ENCODE data around the gene FCSK. TPM values are rescaled to one million over a fixed set of nuclear protein-coding genes. Genes with fewer than 3 reads are reported as not detected.

The FCSK gene
- total and polyA plus RNA-seq, 2 of the 8 experiments (the other 6 are each of a cell fraction or from before 2014, with no cell fraction given) = 4.6 to 5.1 TPM

DNA sequence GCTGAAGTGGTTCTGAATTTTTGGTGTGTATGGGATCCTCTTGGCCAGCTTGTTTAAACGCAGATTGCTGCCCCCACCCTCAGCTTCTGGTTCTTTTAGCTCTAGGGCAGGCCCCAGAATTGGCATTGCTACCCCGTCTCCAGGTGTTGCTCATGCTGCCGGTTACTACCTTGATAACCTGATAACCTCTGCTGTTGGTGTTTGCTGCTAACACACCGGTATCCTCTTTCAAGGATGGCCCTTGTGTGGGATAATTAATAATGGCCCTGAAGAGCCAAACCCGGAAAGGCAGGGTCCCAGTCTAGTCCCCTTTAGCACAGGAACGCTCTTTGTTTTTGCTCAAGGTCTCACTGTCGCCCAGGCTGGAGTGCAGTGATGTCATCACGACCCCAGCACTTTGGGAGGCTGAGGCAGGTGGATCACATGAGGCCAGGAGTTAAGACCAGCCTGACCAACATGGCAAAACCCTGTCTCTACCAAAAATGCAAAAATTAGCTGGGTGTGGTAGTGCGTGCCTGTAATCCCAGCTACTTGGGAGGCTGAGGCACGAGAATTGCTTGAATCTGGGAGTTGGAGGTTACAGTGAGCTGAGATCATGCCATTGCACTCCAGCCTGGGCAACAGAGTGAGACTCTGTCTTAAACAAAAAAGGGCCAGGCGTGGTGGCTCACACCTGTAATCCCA, 14.2 kb upstream of the FCSK start:
- H3K4me3 ChIP-seq (ENCODE audit: extremely low read depth in 1 of 4, insufficient read depth in 2 of 4, low read depth in 3 of 4, low read length in 4 of 4) = peak overlapping the region in 3 of 4 experiments; percentile 76 to 92 (median 78); a peak in 5 of 8 replicates

More for the DNA sequence above, 14.2 kb upstream of the FCSK start:
- 88% methylated on average over 11 of the region's 11 CpGs; no CpG with 5 or more reads in 1 of the 2 experiments for WGBS, 2 experiments (ENCODE audit: extremely low coverage in 1 of 2, insufficient coverage in 1 of 2, insufficient read length in 1 of 2, insufficient replicate concordance in 2 of 2, low coverage in 1 of 2, low lambda C conversion rate in 2 of 2, missing lambda C conversion rate in 1 of 2)
- H3K56ac ChIP-seq (replicated peaks; ENCODE audit: insufficient read length, low read depth, low read length) = no peak overlapping the region
- no peaks in the 10 kb centered on the region for H4K20me1 ChIP-seq (replicated peaks in 1 of 2; ENCODE audit: control insufficient read depth in 1 of 2, insufficient read depth in 2 of 2, low read length in 2 of 2)
- H2AK5ac ChIP-seq (ENCODE audit: low read depth, low read length) = no peak overlapping the region; the same call in 1 of the 2 replicates
- H2AFZ ChIP-seq (ENCODE audit: low read length) = 0 out of 2 replicates have a peak overlapping the region, but pooled peaks have one; percentile 95
- FAIRE-seq (no peak), DNase-seq (ENCODE audit: low read depth in 1 of 2, low spot score in 2 of 2) (no peak)
- H3K23ac ChIP-seq (ENCODE audit: insufficient read length) = no peak overlapping the region
- no peaks in the 10 kb centered on the region for H3K9me3 ChIP-seq (ENCODE audit: insufficient read depth in 2 of 2, low read depth in 1 of 2, low read length in 1 of 2)
- ChIA-PET POLR2A (ENCODE audit: partially characterized antibody) (interaction anchor here (0.7 to 3.6 kb wide), 7 partner anchors 12 to 94 kb away, joined by 3 to 22 read pairs (median 4); partner anchors contain the start of genes DDX19A and FCSK), CTCF (ENCODE audit: partially characterized antibody) (interaction anchor here (0.6 to 4.2 kb wide), 7 partner anchors 9 to 46 kb away, joined by 3 to 37 read pairs (median 4); partner anchors contain the start of gene FCSK)
- H2BK120ac ChIP-seq (replicated peaks; ENCODE audit: low read depth, low read length) = no peak overlapping the region
- no peak overlapping the region for H2BK20ac ChIP-seq (ENCODE audit: low read length)
- peak overlapping the region in 1 of 4 experiments; percentile 31; a peak in 1 of 7 replicates for H3K9ac ChIP-seq (replicated peaks in 1 of 4; ENCODE audit: extremely low read depth in 1 of 4, low read depth in 3 of 4, low read length in 3 of 4)
- H3K79me2 ChIP-seq (ENCODE audit: control insufficient read depth in 1 of 2, insufficient read depth in 2 of 2, low read length in 2 of 2) = peaks cover 0 to 24% of the 10 kb centered on the region in 2 experiments; a peak in 2 of 4 replicates
- 0 out of 2 replicates have a peak, but pooled peaks cover 7% of the 10 kb centered on the region for H3K79me1 ChIP-seq (ENCODE audit: low read depth, low read length)
- H3K27me3 ChIP-seq (replicated peaks in 1 of 4; ENCODE audit: control insufficient read depth in 3 of 4, extremely low read depth in 1 of 4, insufficient read depth in 3 of 4, low read length in 3 of 4) = no peaks in the 10 kb centered on the region
- H3K23me2 ChIP-seq (ENCODE audit: low read depth, low read length) = peaks cover 11% of the 10 kb centered on the region
- peaks cover 5 to 23% (median 15%) of the 10 kb centered on the region in 4 experiments for H3K4me1 ChIP-seq (replicated peaks in 1 of 4; ENCODE audit: control insufficient read depth in 3 of 4, insufficient read depth in 4 of 4, low read length in 3 of 4)
- H4K5ac ChIP-seq (ENCODE audit: insufficient read length, low read depth, low read length) = no peak overlapping the region
- no peak overlapping the region for H3K27ac ChIP-seq (ENCODE audit: low read depth, low read length)
- H4K91ac ChIP-seq (replicated peaks; ENCODE audit: insufficient read length, low read length) = no peak overlapping the region
- no peak overlapping the region for H2BK5ac ChIP-seq (ENCODE audit: low read depth, low read length)
- H2BK12ac ChIP-seq (ENCODE audit: low read depth, low read length) = 0 out of 2 replicates have a peak overlapping the region, but pooled peaks have one; percentile 75
- H3K4ac ChIP-seq (replicated peaks; ENCODE audit: insufficient read length, low read depth, low read length) = no peak overlapping the region
- no peak overlapping the region for H3K14ac ChIP-seq (ENCODE audit: insufficient read length)
- TF ChIP-seq MAFK (IDR thresholded peaks at IDR 0.05; ENCODE audit: low read depth, low read length) (no peak), SIX5 (IDR thresholded peaks at IDR 0.05; ENCODE audit: low read depth, low read length) (no peak), CBX8 (IDR thresholded peaks at IDR 0.05; ENCODE audit: borderline replicate concordance, low read depth, low read length) (no peak), RFX5 (IDR thresholded peaks at IDR 0.05; ENCODE audit: borderline replicate concordance, low read depth, low read length) (no peak), CHD1 (IDR thresholded peaks at IDR 0.05; ENCODE audit: low read depth, low read length) (no peak), JUND (IDR thresholded peaks at IDR 0.05; ENCODE audit: low read length) (no peak), KDM5A (IDR thresholded peaks at IDR 0.05; ENCODE audit: low read length) (no peak), SIRT6 (IDR thresholded peaks at IDR 0.05; ENCODE audit: low read length) (no peak), PHF8 (conservative IDR thresholded peaks at IDR 0.05; ENCODE audit: low read depth, low read length) (no peak), CEBPB (IDR thresholded peaks at IDR 0.05; ENCODE audit: low read depth, low read length) (no peak)
- no peak overlapping the region for H4K8ac ChIP-seq (ENCODE audit: extremely low read depth, insufficient read depth, low read length)
- peak overlapping the region; percentile 92; the same call in 1 of the 2 replicates for H2BK15ac ChIP-seq (ENCODE audit: low read length)
- no peaks in the 10 kb centered on the region for H3K36me3 ChIP-seq (ENCODE audit: control insufficient read depth in 2 of 4, insufficient read depth in 4 of 4, low read length in 3 of 4)
- H3K18ac ChIP-seq (ENCODE audit: extremely low read depth, low read length) = no peak overlapping the region; the same call in 1 of the 2 replicates
- peak overlapping the region; percentile 90 to 94 for H3K4me2 ChIP-seq (ENCODE audit: insufficient read depth in 1 of 2, low read depth in 2 of 2, low read length in 2 of 2)
